Tibial nerve (tissue), 4 donors: ENCODE results near the gene ATPAF2.

Experiments
- EP300 ChIP-seq, 2 donors: sonication (generic); formaldehyde crosslinking; IDR thresholded peaks; one replicate each; pipeline ENCODE4 v1.6.1; 2017; ENCODE audit warnings: antibody characterized with exemption in 2 of 2, mild to moderate bottlenecking in 1 of 2
- POLR2A ChIP-seq, 2 donors: fragments of 450-650 bp; IDR thresholded peaks; one replicate each; pipeline ENCODE4 v1.6.1; 2017; ENCODE audit warnings: antibody characterized with exemption in 2 of 2, mild to moderate bottlenecking in 2 of 2, moderate library complexity in 2 of 2
- TF ChIP-seq, protein P1 (sequence below), 5 experiments: fragments of 200-600 bp in 3 of 5; fragments of 450-650 bp in 2 of 5; sonication (generic) in 3 of 5; IDR thresholded peaks; one replicate each; pipeline ENCODE4 v1.5.1; 2016 to 2019; ENCODE audit warnings: antibody characterized with exemption in 5 of 5, mild to moderate bottlenecking in 3 of 5, moderate library complexity in 2 of 5

- TF ChIP-seq, protein P1, sequence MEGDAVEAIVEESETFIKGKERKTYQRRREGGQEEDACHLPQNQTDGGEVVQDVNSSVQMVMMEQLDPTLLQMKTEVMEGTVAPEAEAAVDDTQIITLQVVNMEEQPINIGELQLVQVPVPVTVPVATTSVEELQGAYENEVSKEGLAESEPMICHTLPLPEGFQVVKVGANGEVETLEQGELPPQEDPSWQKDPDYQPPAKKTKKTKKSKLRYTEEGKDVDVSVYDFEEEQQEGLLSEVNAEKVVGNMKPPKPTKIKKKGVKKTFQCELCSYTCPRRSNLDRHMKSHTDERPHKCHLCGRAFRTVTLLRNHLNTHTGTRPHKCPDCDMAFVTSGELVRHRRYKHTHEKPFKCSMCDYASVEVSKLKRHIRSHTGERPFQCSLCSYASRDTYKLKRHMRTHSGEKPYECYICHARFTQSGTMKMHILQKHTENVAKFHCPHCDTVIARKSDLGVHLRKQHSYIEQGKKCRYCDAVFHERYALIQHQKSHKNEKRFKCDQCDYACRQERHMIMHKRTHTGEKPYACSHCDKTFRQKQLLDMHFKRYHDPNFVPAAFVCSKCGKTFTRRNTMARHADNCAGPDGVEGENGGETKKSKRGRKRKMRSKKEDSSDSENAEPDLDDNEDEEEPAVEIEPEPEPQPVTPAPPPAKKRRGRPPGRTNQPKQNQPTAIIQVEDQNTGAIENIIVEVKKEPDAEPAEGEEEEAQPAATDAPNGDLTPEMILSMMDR (IDR thresholded peaks at IDR 0.05), result no peak
- TF ChIP-seq POLR2A (IDR thresholded peaks at IDR 0.05), result no peak
- TF ChIP-seq EP300 (IDR thresholded peaks at IDR 0.05), result no peak
Measured at GRCh38 chr17:18006495-18007239, 32.3 kb downstream of the ATPAF2 start.
